Nephron progenitor cell (in vitro differentiated cells): ENCODE measurements around the gene HS1BP3.

ENCODE experiments used
- DNase-seq: peaks from one replicate; pipeline ENCODE4 v3.0.0; 2021
- H3K27ac Mint-ChIP-seq: 2 replicates; pipeline ENCODE4 v1.8.0; 2021; ENCODE audit warnings: mild to moderate bottlenecking, moderate library complexity, mixed read lengths
- H3K27me3 Mint-ChIP-seq: 2 replicates; pipeline ENCODE4 v1.8.0; 2021; ENCODE audit warnings: mild to moderate bottlenecking, low read depth, mixed read lengths; ENCODE audit not compliant: poor library complexity
- H3K36me3 Mint-ChIP-seq: 2 replicates; pipeline ENCODE4 v1.8.0; 2021; ENCODE audit warnings: low read depth, mixed read lengths
- H3K4me1 Mint-ChIP-seq: 2 replicates; pipeline ENCODE4 v1.8.0; 2021; ENCODE audit warnings: mixed read lengths
- H3K4me3 Mint-ChIP-seq: 2 replicates; pipeline ENCODE4 v1.8.0; 2021; ENCODE audit warnings: mild to moderate bottlenecking, moderate library complexity, mixed read lengths
- H3K9me3 Mint-ChIP-seq: 2 replicates; pipeline ENCODE4 v1.8.0; 2021; ENCODE audit warnings: mild to moderate bottlenecking, moderate library complexity, mixed read lengths
- TF ChIP-seq, protein P1 (sequence below): fragments of 200-600 bp; sonication (generic); IDR thresholded peaks from 2 replicates; pipeline ENCODE4 v1.5.0; 2021; ENCODE audit warnings: antibody characterized with exemption

Gene HS1BP3

GRCh38 chr2:20624156-20624883 lies 26.6 kb downstream of the HS1BP3 start:
- no peaks in the 10 kb centered on the region for H3K9me3 Mint-ChIP-seq
- H3K36me3 Mint-ChIP-seq = no peaks in the 10 kb centered on the region
- no peak overlapping the region for H3K27ac Mint-ChIP-seq
- H3K4me3 Mint-ChIP-seq = no peak overlapping the region
- TF ChIP-seq, protein P1, sequence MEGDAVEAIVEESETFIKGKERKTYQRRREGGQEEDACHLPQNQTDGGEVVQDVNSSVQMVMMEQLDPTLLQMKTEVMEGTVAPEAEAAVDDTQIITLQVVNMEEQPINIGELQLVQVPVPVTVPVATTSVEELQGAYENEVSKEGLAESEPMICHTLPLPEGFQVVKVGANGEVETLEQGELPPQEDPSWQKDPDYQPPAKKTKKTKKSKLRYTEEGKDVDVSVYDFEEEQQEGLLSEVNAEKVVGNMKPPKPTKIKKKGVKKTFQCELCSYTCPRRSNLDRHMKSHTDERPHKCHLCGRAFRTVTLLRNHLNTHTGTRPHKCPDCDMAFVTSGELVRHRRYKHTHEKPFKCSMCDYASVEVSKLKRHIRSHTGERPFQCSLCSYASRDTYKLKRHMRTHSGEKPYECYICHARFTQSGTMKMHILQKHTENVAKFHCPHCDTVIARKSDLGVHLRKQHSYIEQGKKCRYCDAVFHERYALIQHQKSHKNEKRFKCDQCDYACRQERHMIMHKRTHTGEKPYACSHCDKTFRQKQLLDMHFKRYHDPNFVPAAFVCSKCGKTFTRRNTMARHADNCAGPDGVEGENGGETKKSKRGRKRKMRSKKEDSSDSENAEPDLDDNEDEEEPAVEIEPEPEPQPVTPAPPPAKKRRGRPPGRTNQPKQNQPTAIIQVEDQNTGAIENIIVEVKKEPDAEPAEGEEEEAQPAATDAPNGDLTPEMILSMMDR = no peak
- peaks cover 72% of the 10 kb centered on the region for H3K4me1 Mint-ChIP-seq
- no peak for DNase-seq
- H3K27me3 Mint-ChIP-seq = peaks cover 3% of the 10 kb centered on the region

DNA sequence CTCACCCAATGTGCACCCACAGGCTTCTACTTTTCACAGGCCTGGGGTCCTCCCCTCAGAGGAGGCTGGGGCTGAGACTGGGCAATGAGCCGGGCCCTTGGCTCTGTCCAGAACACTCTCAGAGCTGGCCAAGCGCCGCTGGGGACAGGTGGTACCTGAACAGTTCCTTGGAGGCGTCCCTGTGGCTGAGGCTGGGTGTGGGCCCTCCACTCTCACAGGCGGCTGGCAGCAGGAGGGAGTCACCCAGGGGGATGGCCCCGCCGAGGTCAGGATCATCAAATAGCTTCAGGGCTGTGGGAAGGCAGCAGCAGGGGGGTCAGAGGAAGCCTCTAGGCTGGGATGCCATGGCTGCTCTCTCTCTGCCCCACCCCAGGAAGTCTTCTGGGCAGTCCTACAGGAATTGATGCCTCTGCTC lies 27.1 kb downstream of the HS1BP3 start:
- peaks cover 67% of the 10 kb centered on the region for H3K4me1 Mint-ChIP-seq
- H3K9me3 Mint-ChIP-seq = no peaks in the 10 kb centered on the region
- DNase-seq = no peak
- TF ChIP-seq, protein P1 = no peak
- H3K4me3 Mint-ChIP-seq = no peak overlapping the region
- peaks cover 3% of the 10 kb centered on the region for H3K27me3 Mint-ChIP-seq
- H3K27ac Mint-ChIP-seq = no peak overlapping the region
- H3K36me3 Mint-ChIP-seq = no peaks in the 10 kb centered on the region

DNA sequence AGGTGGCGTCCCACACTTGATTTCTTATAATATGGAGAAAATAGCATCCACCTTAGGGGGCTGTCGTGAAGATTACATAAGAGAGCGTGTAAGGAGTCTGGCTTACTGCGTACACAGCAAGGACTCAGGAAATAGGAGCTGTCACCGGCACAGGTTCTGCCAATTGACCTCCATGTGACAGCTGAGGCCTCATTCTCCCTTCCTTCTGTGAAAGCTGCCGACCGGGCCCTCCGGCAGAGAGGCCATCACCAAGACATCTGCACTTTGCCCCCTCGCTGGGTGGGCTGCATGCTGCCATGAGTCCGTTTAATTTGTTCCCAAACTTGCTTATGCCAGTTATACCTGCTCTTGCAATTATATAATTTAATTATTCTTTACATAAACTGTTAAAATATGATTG lies 27.7 kb downstream of the HS1BP3 start:
- peaks cover 3% of the 10 kb centered on the region for H3K27me3 Mint-ChIP-seq
- H3K27ac Mint-ChIP-seq = no peak overlapping the region
- H3K4me3 Mint-ChIP-seq = no peak overlapping the region
- no peak for DNase-seq
- no peaks in the 10 kb centered on the region for H3K36me3 Mint-ChIP-seq
- TF ChIP-seq, protein P1 = no peak
- H3K4me1 Mint-ChIP-seq = peaks cover 64% of the 10 kb centered on the region
- H3K9me3 Mint-ChIP-seq = no peaks in the 10 kb centered on the region

- no peaks in the 10 kb centered on the region for H3K36me3 Mint-ChIP-seq
- H3K27me3 Mint-ChIP-seq = peaks cover 3% of the 10 kb centered on the region
- no peak overlapping the region for H3K4me3 Mint-ChIP-seq
- no peak for DNase-seq
- TF ChIP-seq, protein P1 = no peak
- H3K9me3 Mint-ChIP-seq = no peaks in the 10 kb centered on the region
- H3K27ac Mint-ChIP-seq = no peak overlapping the region
- H3K4me1 Mint-ChIP-seq = peaks cover 64% of the 10 kb centered on the region
Observed at GRCh38 chr2:20622731-20623130, 28.2 kb downstream of the HS1BP3 start.

- TF ChIP-seq, protein P1 = no peak
- Mint-ChIP-seq H3K36me3 (no peaks in the 10 kb centered on the region), H3K9me3 (no peaks in the 10 kb centered on the region), H3K27me3 (peaks cover 3% of the 10 kb centered on the region), H3K27ac (no peak overlapping the region), H3K4me1 (peaks cover 64% of the 10 kb centered on the region), H3K4me3 (no peak overlapping the region)
- DNase-seq = no peak
Observed at GRCh38 chr2:20622296-20622686, 28.6 kb downstream of the HS1BP3 start.
